ENCODE data around the gene ZBTB24.

ZBTB24 gene

GRCh38 chr6:109488001-109488400 lies 5.0 kb upstream of the ZBTB24 start:
- peaks cover 11% of the 10 kb centered on the region for H3K4me1 Mint-ChIP-seq (ENCODE audit: low read depth)
- no peaks in the 10 kb centered on the region for H3K9me3 Mint-ChIP-seq
- H3K27ac Mint-ChIP-seq, result no peak overlapping the region
- intact Hi-C loops (cut with micrococcal nuclease), result no loop called here
- H3K4me3 Mint-ChIP-seq, result no peak overlapping the region
- peaks cover 14% of the 10 kb centered on the region for H3K27me3 Mint-ChIP-seq
- no peaks in the 10 kb centered on the region for H3K36me3 Mint-ChIP-seq (ENCODE audit: low read depth)

- H3K4me3 Mint-ChIP-seq, result no peak overlapping the region
- H3K9me3 Mint-ChIP-seq, result no peaks in the 10 kb centered on the region
- intact Hi-C loops (cut with micrococcal nuclease), result no loop called here
- peaks cover 23% of the 10 kb centered on the region for H3K4me1 Mint-ChIP-seq (ENCODE audit: low read depth)
- H3K36me3 Mint-ChIP-seq (ENCODE audit: low read depth), result peaks cover 9% of the 10 kb centered on the region
- H3K27me3 Mint-ChIP-seq, result peaks cover 14% of the 10 kb centered on the region
- H3K27ac Mint-ChIP-seq, result no peak overlapping the region
Measured at GRCh38 chr6:109486068-109486467, 3.0 kb upstream of the ZBTB24 start.

DNA sequence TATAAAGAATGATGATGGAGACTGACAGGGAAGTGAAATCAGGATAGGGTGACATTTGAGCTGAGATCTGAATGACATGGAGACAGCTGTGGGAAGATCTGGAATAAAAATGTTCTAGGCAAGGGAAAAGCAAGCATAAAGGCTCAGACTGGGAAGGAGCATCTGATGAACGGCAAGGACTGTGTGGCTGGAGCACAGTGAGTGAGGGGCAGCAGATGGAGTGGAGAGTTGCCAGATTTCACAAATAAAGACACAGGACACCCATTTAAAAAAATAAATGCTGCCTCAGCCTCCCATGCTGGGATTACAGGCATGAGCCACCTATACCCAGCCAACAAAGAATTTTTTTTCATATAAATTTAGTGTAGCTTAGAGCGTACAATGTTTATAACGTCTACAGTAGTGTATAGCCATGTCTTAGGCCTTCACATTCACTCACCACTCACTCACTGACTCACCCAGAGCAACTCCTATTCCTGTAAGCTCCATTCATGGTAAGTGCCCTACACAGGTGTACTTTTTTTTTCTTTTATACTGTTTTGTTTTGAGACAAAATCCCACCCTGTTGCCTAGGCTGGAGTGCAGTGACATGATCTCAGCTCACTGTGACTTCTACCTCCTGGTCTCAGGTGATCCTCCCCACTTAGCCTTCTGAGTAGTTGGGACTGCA lies 2.4 kb upstream of the ZBTB24 start:
- H3K4me3 Mint-ChIP-seq, result no peak overlapping the region
- H3K4me1 Mint-ChIP-seq (ENCODE audit: low read depth), result peaks cover 30% of the 10 kb centered on the region
- intact Hi-C loops (cut with micrococcal nuclease), result no loop called here
- peaks cover 14% of the 10 kb centered on the region for H3K27me3 Mint-ChIP-seq
- no peaks in the 10 kb centered on the region for H3K9me3 Mint-ChIP-seq
- peaks cover 16% of the 10 kb centered on the region for H3K36me3 Mint-ChIP-seq (ENCODE audit: low read depth)
- H3K27ac Mint-ChIP-seq, result no peak overlapping the region

DNA sequence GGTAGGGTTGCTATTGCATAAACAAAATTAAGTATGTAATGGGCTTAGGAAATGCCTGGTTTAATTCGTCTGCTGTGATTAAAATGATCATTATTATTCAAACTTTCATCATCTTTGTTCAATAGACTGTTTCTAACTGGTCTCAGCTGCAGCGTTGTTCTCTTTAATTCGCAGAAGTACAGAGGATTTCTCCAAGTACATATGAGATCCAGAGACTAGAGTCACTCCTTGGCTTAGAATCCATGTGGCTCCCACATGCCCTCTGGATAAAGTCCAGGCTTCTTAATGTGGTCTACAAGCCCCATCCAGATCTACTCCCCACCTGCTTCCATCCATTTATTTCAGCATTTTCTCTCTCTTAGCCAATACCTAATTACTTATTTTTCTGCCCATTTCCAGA lies 1.1 kb upstream of the ZBTB24 start:
- Mint-ChIP-seq H3K9me3 (no peaks in the 10 kb centered on the region), H3K4me1 (ENCODE audit: low read depth) (peaks cover 37% of the 10 kb centered on the region), H3K4me3 (no peak overlapping the region), H3K27ac (peak overlapping the region; percentile 46), H3K36me3 (ENCODE audit: low read depth) (peaks cover 26% of the 10 kb centered on the region), H3K27me3 (peaks cover 14% of the 10 kb centered on the region)
- intact Hi-C loops (cut with micrococcal nuclease), result loop anchor here (5.0 kb wide), 1 partner anchor 47 kb away; no protein-coding TSS in a partner anchor

- Mint-ChIP-seq H3K4me3 (peak overlapping the region; percentile 58), H3K27me3 (peaks cover 12% of the 10 kb centered on the region), H3K4me1 (ENCODE audit: low read depth) (peaks cover 41% of the 10 kb centered on the region), H3K9me3 (no peaks in the 10 kb centered on the region), H3K36me3 (ENCODE audit: low read depth) (peaks cover 30% of the 10 kb centered on the region), H3K27ac (peak overlapping the region; percentile 46)
- intact Hi-C loops (cut with micrococcal nuclease), result loop anchor here (2.0 to 5.0 kb wide), 2 partner anchors 29 to 46 kb away; partner anchors contain the start of gene MICAL1
Measured at GRCh38 chr6:109483735-109484057, 677 bp upstream of the ZBTB24 start.

GRCh38 chr6:109480993-109481480 lies 2.0 kb downstream of the ZBTB24 start:
- intact Hi-C loops (cut with micrococcal nuclease), result loop anchor here (5.0 kb wide), 1 partner anchor 44 kb away; no protein-coding TSS in a partner anchor
- Mint-ChIP-seq H3K27ac (no peak overlapping the region), H3K4me3 (no peak overlapping the region), H3K9me3 (no peaks in the 10 kb centered on the region), H3K27me3 (peaks cover 5% of the 10 kb centered on the region), H3K4me1 (ENCODE audit: low read depth) (peaks cover 56% of the 10 kb centered on the region), H3K36me3 (ENCODE audit: low read depth) (peaks cover 55% of the 10 kb centered on the region)

- H3K36me3 Mint-ChIP-seq (ENCODE audit: low read depth), result peaks cover 75% of the 10 kb centered on the region
- peak overlapping the region; percentile 40 for H3K4me3 Mint-ChIP-seq
- peak overlapping the region; percentile 66 for H3K27ac Mint-ChIP-seq
- H3K9me3 Mint-ChIP-seq, result no peaks in the 10 kb centered on the region
- peaks cover 50% of the 10 kb centered on the region for H3K4me1 Mint-ChIP-seq (ENCODE audit: low read depth)
- intact Hi-C loops (cut with micrococcal nuclease), result no loop called here
- H3K27me3 Mint-ChIP-seq, result no peaks in the 10 kb centered on the region
Measured at GRCh38 chr6:109478841-109479624, 4.0 kb downstream of the ZBTB24 start.

DNA sequence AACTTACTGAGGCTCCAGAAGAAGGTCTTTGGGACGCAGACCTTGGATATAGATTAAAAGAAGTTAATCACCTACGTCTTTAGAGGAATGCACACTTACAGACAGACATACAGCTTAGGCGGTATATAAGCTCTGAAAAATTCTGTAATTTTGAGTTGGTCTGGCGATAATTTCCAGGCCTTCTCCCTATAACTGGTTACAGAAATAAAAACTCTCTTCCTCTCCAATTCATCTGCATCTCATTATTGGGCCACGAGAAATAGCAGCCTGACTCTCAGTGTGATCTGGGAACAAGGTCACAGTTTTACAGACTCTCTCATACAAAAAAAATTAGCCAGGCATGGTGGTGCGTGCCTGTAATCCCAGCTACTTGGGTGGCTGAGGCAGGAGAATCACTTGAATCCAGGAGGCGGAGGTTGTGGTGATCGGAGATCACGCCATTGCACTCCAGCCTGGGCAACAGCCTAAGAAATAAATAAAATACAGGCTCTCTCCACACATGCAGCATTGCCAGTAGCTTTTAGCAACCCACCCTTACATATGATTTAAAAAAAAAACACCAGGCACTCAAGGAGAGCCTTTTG lies 4.7 kb downstream of the ZBTB24 start:
- intact Hi-C loops (cut with micrococcal nuclease), result no loop called here

DNA sequence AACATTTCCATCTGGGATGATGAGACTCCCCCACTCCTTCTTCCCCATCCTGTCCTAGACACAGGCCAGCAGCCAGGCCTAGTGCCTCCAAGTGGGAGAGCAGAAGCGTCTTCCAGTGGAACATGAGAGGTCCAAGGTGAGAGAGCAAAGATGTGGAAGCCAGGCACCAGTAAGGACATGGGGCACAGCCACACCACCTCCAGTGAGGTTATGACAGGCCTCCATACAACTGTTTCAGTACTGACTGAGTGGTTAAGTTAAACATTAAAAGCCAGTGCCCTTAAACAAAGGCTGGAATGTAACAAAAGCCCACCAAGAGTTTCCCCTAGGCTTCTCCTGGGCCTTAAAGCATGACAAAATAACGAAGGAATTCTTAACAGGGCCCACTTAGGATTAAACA lies 5.3 kb downstream of the ZBTB24 start:
- H3K4me1 Mint-ChIP-seq (ENCODE audit: low read depth), result peaks cover 54% of the 10 kb centered on the region
- no peaks in the 10 kb centered on the region for H3K27me3 Mint-ChIP-seq
- H3K4me3 Mint-ChIP-seq, result no peak overlapping the region
- intact Hi-C loops (cut with micrococcal nuclease), result no loop called here
- H3K27ac Mint-ChIP-seq, result peak overlapping the region; percentile 3
- no peaks in the 10 kb centered on the region for H3K9me3 Mint-ChIP-seq
- peaks cover 88% of the 10 kb centered on the region for H3K36me3 Mint-ChIP-seq (ENCODE audit: low read depth)

More for the DNA sequence above, 4.7 kb downstream of the ZBTB24 start:
- H3K4me3 Mint-ChIP-seq, result no peak overlapping the region
- peaks cover 82% of the 10 kb centered on the region for H3K36me3 Mint-ChIP-seq (ENCODE audit: low read depth)
- no peaks in the 10 kb centered on the region for H3K9me3 Mint-ChIP-seq
- H3K4me1 Mint-ChIP-seq (ENCODE audit: low read depth), result peaks cover 48% of the 10 kb centered on the region
- no peaks in the 10 kb centered on the region for H3K27me3 Mint-ChIP-seq
- peak overlapping the region; percentile 66 for H3K27ac Mint-ChIP-seq

- Mint-ChIP-seq H3K27me3 (no peaks in the 10 kb centered on the region), H3K27ac (peak overlapping the region; percentile 3), H3K36me3 (ENCODE audit: low read depth) (peaks cover 93% of the 10 kb centered on the region), H3K4me3 (no peak overlapping the region), H3K9me3 (no peaks in the 10 kb centered on the region), H3K4me1 (ENCODE audit: low read depth) (peaks cover 59% of the 10 kb centered on the region)
- intact Hi-C loops (cut with micrococcal nuclease), result no loop called here
Measured at GRCh38 chr6:109477184-109477583, 5.8 kb downstream of the ZBTB24 start.

- Mint-ChIP-seq H3K27ac (no peak overlapping the region), H3K36me3 (ENCODE audit: low read depth) (peaks cover 95% of the 10 kb centered on the region)
Measured at GRCh38 chr6:109475625-109476024, 7.4 kb downstream of the ZBTB24 start.

DNA sequence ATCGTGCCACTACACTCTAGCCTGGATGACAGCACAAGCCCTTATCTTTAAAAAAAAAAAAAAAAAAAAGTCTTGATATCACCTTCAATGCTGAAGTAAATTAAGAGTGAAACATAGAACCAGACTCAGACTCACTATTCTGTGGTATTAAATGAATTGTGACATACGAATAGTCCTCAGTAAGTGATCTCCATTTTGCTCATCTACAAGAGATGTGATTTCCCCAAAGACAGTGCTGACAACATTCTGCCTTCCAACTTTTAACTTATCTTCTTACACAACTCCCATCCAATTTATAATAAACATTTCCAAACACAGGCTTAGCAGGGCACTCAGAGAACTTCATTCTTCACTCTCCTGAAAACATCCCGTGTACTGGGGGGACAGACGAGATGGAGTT lies 8.0 kb downstream of the ZBTB24 start:
- H3K27me3 Mint-ChIP-seq, result no peaks in the 10 kb centered on the region
- peaks cover 43% of the 10 kb centered on the region for H3K4me1 Mint-ChIP-seq (ENCODE audit: low read depth)
- H3K9me3 Mint-ChIP-seq, result no peaks in the 10 kb centered on the region
- intact Hi-C loops (cut with micrococcal nuclease), result no loop called here
- no peak overlapping the region for H3K27ac Mint-ChIP-seq
- no peak overlapping the region for H3K4me3 Mint-ChIP-seq
- H3K36me3 Mint-ChIP-seq (ENCODE audit: low read depth), result peaks cover 96% of the 10 kb centered on the region

More at GRCh38 chr6:109475625-109476024, 7.4 kb downstream of the ZBTB24 start:
- H3K4me1 Mint-ChIP-seq (ENCODE audit: low read depth), result peaks cover 45% of the 10 kb centered on the region
- no peaks in the 10 kb centered on the region for H3K9me3 Mint-ChIP-seq
- no peak overlapping the region for H3K4me3 Mint-ChIP-seq
- H3K27me3 Mint-ChIP-seq, result no peaks in the 10 kb centered on the region
- intact Hi-C loops (cut with micrococcal nuclease), result no loop called here

- H3K4me1 Mint-ChIP-seq (ENCODE audit: low read depth), result peaks cover 33% of the 10 kb centered on the region
- H3K27ac Mint-ChIP-seq, result no peak overlapping the region
- no peaks in the 10 kb centered on the region for H3K27me3 Mint-ChIP-seq
- peaks cover 96% of the 10 kb centered on the region for H3K36me3 Mint-ChIP-seq (ENCODE audit: low read depth)
- intact Hi-C loops (cut with micrococcal nuclease), result no loop called here
- H3K9me3 Mint-ChIP-seq, result no peaks in the 10 kb centered on the region
- H3K4me3 Mint-ChIP-seq, result no peak overlapping the region
Measured at GRCh38 chr6:109473120-109473519, 9.9 kb downstream of the ZBTB24 start.

Measured in dendritic cell treated with granulocyte-macrophage colony-stimulating factor and Interleukin-4, amounts not matched to agents 40 ng/mL and 50 ng/mL, for 4 days (primary cell).